ENCODE measurements around the gene RASGRF2.
A peak's percentile ranks its signal among the peaks of the same experiment; 100 is the strongest.

The RASGRF2 gene

DNA sequence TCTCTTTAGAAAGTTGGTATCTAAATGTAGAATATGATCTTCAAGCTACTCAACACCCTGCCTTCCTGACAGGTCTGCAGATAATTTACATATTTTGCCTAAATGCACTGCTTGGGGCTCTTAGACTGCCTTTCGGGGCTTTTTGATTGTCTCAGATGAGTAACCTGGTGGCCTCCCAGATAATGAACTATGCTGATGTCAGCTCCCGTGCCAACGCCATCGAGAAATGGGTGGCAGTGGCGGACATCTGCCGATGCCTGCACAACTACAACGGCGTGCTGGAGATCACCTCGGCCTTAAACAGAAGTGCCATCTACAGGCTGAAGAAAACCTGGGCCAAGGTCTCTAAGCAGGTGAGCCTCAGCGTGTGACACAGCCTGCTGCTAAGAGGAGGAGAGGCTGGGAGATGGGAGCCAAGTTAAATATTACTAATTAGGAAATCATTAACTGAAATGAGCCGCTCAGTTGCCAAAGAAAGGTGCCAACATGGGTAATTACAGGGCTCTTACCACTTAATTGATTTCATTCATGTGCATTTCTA is 252.1 kb downstream of the RASGRF2 start:
- no peak for DNase-seq

DNA sequence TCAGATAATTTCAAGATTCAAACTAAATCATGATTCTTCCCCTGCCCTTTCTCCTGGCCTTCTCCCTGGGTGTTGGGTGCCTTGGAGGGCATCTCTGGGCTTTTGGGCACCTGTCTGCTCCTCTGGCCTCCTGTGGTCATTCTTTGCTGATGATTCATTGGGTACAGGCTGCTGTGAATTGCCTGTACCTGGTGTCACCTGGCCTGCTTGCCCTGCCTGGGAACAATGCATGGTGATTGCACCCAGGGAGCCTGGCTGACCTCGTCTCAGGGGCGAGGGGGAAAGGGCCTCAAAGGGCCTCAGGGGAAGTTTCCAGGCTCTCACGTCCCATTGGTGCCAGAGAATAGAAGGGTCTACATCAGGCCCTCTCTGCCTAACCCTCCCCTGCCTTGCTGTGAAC is 252.9 kb downstream of the RASGRF2 start:
- no peak for DNase-seq

DNA sequence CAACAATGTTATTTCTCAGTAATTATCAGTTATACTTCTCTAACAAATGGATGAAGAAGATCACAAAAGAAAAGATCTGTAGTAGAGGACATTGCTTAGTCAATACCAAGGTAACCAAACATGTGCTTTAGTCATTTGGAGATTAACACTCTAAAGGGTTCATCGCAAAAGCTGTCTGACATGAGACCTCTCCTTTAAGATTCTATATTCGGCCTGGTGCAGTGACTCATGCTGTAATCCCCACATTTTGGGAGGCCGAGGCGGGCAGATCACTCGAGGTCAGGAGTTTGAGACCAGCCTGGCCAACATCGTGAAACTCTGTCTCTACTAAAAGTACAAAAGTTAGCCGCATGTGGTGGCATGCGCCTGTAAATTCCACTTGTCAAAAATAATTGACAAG is 254.7 kb downstream of the RASGRF2 start:
- no peak for DNase-seq

DNA sequence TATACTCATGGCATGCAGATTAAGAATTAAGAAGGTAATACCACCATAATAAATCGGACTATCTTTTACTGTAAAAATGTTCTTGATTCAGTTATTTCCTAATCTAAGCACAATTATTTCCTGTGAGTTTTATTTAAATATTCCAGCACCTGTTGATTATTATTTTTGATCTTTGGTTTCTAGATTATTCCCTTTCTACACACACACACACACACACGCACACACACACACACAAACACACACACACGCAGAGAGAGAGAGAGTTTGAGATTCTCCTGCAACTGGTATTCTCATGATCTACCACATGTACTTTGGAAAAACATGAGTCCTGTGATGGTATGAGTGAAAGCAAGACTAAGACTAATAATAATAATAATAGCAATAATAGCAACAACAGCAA is 256.0 kb downstream of the RASGRF2 start:
- DNase-seq = no peak

DNA sequence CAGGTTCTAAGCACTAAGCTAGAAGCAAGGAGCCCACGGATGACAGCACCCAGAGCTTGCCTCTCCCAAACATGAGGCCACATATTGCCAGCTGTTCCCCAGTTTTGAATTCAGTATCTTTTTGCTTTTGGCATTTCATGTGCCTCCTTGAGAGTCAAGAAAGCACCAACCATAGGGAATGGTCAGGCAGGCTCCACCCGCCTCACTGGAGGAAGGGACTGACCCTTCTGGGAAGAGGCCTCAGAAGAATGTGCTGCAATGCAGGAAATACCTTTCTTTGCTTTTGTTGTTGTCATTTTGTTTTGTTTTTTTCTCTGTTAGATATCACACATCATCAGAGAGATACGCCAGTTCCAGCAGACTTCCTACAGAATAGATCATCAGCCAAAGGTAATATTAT is 259.2 kb downstream of the RASGRF2 start:
- no peak for DNase-seq

DNA sequence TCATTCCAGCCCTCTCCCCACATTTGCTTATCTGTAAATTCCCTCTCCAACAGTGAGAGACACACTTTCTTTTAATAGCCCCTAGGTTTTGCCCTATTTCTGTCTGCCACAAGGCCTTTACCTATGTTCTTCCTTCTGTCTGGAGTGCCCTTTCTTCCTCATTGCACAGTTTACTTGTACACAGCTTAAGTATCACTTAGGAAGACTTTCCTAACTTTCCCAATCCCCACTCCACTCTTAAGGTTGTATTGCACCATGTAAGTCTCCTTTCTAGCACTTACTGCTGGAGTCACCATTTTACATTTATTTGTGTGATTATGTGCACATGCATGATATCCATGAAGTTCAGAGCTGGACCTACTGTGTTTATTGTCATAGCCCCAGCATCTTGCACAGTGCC is 262.1 kb downstream of the RASGRF2 start:
- DNase-seq = no peak

DNA sequence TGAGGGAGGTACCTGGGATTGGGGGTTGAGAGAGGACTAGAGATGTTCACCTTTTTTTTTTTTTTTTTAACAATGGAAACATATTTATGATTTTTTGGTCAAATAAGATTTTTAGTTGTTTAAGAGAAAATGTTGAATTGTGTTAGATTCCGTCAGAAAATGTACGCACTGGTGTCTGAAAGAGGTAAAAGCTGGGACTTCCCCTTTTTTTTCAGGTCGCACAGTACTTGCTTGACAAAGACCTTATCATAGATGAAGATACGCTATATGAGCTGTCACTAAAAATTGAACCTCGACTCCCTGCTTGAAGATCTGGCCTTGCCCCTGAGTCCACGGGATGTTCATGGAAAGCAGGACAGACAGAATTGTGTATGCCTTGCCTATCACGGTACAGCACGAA is 265.3 kb downstream of the RASGRF2 start:
- no peak for DNase-seq

DNA sequence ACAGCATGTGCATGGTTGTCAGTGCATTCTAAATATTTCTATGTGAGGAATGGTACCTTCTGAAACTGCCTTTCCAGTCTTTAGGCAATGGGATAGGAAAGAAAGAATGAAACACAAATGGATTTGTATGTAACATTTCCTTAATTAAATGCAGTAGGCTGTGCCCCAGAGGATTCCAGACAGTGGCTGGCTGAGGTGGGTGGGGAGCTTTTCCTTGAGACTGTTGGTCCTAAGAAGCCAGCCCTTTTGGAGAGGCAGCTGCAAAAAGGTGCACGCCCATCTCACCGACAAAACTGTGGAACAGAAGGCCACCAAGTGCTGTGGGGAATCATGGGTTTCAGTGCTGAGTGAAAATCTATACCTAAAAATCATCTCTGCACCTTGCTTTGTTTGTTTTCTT is 266.1 kb downstream of the RASGRF2 start:
- no peak for DNase-seq

DNA sequence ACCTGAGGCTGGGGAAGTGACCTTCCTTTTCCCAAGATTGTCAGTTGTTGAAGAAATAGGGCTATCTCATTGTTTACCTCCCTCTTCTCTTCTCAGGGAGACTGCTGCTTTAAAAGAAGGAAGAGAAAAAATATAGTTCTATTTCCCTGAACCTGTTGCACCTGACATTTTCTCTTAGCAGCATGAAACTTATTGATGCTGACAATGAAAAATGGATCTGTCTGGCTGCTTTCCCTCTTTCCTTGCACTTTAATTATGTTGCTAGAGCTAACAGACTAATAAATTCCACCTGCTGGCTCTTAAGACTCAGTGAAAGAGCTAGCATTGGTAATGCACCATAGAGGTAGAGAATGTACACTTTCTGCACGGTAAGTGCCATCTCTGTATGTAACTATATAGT is 266.8 kb downstream of the RASGRF2 start:
- DNase-seq = no peak

DNA sequence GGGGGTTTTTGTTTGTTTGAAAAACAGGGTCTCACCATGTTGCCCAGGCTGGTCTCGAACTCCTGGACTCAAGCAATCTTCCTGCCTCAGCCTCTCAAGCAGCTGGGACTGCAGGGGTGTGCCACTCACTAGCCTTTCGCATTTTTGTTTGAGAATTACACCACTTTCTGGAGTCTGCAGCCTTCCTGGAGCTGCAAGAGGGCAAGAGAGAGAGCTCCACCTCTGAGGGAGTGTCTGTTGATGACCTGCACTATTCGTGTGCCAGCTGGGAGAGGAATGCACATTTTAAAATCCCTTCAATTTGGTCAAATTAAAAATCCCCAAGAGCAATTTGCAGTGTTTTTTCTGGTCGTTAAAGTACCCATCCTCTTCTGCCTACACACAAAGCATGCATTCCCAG is 267.9 kb downstream of the RASGRF2 start:
- DNase-seq = no peak

DNA sequence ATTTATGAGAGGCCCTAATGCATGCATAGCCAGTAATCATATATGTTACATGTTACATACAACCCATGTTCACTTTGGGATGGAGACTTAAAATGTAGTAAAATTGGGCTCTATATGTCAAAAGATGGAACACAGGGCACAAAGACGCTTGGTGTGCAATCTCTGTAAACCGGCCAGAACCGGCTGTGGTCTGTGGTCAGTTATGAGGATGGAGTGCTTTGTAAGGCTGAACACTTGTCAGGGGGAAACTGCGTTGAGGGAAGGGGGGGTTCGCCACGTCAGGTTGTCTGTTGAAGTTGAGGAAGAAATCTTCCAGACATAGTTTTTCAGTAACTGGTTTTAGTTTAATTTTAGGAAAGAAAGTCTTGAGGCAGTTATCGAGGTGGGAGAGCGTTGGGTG is 270.3 kb downstream of the RASGRF2 start:
- no peak for DNase-seq

DNA sequence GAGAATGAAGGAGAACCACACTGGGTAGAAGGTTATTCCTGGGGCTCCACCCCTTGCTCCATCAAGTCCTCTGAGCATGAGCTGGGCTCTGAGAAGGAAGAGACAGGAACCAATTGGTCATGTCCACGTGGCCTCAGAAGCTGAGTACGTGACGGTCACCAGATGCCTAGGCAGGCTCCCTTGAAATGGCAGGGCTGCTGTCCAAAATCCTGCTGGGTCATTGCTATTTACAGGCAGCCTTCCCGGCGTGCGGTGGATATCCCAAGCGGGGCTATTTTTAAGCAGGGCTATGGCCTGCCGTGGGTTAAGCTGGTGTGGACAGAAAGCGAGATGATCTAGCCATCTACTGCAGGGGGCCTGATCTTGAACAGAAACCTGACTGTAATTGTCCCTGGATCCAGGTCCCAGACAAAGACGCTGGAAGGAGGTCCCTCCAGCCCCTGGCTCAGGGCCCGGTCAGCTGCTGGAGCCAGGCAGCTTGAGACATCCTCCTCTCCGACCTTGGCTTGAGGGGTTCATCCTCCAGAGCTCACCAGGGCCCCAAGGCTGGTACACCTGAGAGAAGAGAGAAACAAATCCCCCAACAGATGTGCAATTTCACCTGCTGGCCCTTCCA is 272.4 kb downstream of the RASGRF2 start:
- DNase-seq = no peak

DNA sequence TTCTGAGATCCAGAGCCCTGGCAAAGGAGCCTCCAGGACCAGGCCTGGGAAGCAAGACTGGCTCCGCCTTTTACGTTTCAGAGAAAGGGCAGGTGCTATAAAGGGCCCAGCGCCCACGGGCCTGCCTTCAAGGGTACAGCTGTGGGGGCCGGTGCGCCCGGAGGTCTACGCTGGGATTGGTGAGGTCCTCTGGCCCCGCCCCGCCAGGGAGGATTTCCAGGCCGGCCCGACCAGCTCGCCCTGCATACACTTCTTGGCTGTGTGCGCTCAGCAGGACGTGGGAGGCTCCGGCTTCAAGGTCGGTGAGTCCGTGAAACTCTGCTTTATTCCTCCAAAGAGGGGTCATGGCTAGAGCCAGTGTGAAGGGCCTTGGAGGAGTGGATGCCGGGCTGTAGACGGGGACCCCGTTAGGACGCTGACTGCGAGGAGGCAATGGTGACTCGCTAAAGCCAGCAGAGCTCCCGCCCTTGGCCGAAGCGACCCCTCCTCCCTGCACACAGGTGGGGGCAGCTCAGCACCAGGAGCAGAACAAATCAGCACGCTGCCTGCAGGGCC is 273.0 kb downstream of the RASGRF2 start, which contains the start of gene CKMT2:
TSS of gene CKMT2 (plus strand) at position 243 of the 555 bp plus-strand sequence. CDS start 17,811 bp downstream, outside the sequence.
- DNase-seq = no peak

DNA sequence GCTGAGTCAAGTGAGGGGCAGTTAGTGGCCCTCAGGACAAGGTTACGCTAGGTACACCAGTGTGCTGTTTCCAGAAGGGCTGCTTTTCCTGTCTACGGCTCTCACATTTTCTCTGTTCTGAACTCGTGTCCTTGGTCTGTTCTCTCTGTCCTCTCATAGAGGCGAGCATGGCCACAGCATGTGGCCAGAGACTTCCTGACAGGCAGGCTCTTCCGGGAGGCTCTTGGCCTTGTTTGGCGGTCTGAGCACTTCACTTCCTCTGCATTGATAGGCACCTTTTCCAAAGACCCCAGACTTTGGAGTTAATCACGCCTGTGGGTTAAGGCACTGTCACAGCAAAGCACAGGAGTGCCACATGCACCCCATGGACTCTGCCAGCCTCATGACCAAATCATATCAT is 274.1 kb downstream of the RASGRF2 start:
- DNase-seq = no peak

DNA sequence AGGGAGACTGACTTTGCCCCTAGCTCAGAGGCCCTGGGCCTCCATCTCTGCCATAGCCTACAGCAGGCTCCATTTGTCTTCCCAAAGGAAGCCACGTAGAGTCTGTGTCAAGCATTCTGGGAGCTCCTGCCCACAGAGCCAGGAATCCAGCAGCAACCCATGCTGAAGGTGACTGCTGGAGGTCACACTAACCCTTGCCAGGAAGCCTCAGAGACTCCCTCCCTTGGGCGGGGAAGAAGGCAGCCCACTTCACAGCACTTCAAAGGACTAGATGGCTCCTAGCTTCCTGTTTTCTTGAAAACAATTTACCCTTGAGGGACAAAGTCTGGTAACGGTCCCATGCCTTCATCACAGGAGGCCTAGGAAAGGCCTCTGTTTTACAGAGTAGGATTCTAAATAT is 274.6 kb downstream of the RASGRF2 start:
- no peak for DNase-seq

DNA sequence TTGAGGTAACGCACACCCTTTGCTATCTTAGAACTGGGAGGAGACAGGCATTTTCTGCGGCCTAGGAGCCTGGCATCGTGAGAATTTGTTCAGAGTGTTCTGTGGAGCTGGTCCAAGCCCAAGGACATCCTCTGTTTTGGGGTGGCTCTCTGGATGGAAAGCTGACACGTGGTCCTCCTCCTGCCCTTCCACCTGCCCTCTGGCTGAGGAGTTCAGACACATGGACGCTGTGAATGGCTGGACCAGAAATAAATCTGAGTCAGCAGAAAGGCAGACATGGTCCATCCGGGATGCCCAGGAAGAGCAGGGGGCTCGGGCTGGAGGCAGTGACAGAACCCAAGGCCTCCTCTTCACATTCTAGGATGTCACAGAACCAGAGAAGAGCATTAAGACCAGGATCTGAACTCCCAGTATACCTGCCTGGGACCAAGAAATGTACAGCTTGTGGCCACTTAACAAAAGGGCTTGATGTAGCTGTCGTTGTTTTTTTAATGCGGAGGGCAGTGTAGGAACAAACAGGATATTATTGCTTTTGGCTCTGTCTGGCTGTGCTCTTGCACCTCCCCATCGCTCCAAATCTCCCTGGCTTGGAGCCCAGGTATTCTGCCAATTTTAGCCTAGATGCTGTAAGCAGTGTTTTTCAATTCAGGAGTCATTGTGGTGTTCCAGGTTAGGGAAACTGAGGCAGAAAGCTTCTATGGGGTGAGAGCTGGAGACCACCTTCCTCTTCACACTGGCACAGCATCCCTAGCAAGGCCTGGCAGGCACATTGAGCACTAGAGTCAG is 275.3 kb downstream of the RASGRF2 start:
- no peak for DNase-seq

DNA sequence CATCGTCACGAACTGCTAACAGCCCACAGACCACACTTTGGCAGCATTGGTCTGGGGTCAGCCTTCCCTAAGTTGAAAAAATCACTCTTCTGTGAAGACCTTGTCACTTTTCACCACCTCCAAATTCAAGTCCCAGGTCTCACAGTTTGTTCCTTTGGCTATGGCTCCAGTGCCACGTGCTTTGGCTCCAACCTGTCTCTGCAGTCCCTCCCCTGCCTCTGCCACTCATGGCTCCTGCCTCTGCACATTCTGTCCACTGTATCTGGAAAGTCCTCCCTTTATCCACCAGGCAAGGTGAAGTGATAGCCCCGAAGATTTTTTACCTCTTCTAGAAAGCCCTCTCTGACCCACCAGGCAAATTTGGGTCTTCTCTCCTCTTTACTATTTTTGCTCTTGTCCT is 278.3 kb downstream of the RASGRF2 start:
- DNase-seq = no peak

DNA sequence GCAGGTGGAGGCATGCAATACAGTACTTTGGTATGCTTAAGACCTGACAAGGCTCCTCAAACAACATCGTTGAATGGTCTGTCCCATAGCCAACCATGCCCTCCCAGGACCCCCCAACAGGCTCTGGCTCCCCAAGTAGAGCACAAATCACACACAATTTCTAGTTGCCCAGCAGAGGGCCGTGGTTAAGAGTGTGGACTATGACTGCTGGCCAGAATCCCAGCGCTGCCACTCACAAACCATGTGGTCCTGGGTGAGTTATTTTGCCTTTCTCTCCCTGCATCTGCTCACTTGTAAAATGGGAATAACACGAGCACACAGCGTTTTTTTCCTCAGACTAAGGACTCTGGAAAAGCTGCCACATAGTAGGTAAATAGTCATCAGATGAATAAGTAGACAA is 279.4 kb downstream of the RASGRF2 start:
- no peak for DNase-seq

DNA sequence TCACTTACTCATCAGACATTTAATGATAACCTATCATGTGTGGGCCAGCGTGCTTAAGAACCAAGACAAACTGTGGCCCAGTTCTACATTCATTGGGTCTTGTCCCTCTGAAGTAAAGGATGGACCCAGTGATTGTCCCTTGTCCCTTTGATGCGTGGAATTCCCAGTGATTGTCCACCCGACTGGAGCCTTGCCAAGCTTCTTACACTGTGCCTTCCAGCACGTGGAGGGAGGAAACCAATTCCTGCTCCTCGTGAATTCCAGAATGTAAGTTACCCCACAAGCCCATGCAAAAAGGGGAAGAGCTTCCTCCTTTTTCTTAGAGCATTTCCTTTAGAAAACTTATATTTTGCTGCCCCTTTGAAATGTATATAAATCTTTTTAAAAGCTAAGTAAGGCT is 280.8 kb downstream of the RASGRF2 start:
- no peak for DNase-seq

DNA sequence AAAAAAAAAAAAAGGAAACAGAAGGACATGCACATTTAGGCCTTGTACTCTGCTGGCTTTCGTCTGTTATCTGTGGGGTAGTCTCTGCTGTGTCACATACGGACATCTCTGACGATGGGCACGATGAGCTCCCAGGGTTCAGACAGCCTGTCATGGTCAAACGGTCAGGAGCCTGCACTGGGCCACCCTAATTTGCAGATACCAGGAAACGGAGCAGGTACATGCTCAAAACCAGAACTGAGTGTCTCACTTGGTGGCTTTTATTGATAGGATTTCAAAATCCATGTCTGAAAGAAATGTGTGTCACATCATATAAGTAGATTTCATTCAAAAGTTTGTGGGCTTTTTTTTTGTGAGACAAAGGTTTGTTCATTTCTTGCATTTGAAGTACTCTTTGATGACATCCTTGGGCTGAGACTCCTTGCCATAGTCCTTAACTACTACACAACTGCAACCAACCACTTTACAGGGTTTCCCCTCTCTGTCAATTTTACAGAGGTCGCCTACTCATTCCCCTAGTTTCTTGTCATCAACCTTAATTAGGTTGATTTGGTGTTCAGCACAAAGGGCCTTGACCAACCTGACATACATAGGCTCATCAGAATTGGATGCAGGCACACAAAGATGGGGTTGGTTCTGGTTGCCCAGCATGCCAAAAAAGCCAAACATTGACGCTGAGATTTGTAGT is 281.9 kb downstream of the RASGRF2 start:
- no peak for DNase-seq

DNA sequence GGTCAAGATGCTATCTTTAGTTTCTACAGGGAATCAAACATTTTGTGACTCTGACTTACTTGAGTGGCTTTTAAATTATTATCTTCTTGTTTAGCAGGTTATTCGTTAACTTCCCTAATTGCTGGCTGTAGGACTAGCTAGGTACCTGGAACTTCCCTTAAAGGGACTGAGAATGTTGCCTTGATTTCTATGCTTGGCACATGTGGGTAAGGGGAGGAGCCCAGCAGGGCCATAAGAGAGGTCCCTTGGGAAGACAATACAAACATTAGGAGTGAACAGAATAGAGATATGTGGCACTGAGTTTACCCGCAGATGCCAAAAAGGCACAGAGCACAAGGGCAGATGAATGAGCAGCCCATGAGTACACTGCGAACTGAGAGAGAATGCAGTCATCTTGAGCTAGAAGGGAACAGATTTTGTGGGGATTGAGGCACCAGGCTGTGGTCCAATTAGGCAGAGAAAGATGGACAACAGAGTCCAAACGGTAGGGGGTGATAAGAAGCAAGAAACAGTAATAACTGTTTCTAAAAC is 282.8 kb downstream of the RASGRF2 start:
- DNase-seq = peak; percentile 53

DNA sequence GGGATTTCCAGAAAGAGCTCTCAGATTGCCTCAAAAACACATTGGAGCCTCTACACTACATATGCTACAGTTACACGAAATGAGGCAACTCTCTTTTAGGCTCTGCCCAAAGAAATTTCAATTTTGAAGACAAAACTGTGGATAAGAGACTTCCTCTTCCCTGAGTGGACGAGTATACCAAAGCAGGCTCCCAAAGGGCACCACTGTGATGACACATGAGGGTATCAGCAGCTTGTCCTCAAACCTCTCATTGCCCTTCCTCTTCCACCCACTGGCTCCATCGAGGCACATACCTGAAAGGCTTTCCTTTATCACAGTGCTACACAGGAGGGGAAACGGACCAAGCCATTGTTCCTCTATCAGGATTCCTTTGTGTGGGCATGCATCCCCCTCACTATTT is 284.3 kb downstream of the RASGRF2 start:
- DNase-seq = no peak

DNA sequence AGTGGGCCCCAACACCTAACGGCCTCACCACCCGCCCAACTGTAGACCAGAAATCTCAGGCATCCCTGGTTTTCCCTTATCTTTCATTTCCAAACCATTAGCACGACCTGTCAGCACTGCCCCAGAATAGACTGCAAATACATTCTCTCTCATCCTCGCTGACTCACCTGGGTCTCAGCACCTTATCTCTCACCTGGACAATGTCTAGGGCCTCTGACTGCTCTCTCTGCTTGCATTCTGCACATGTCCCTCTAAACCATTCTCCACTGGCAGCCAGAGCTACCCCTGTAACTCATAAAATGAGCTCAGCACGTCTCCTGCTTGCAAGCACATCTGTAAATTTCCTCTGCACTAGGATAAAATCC is 285.7 kb downstream of the RASGRF2 start:
- no peak for DNase-seq
